MM.1S (cell line): ENCODE measurements around the gene ANXA11.

ENCODE experiments used
- DNase-seq: peaks from one replicate; pipeline ENCODE4 v3.0.0-alpha.2; 2015
- H2AFZ ChIP-seq: fragments of 300-600 bp; sonication (generic); 2 replicates; pipeline ENCODE4 v1.6.0; 2016; ENCODE audit warnings: antibody characterized with exemption, low read length
- H3F3A ChIP-seq: fragments of 300-600 bp; sonication (generic); 2 replicates; pipeline ENCODE4 v1.6.1; 2016; ENCODE audit warnings: mild to moderate bottlenecking, antibody characterized with exemption, low read length, moderate library complexity, mixed read lengths; ENCODE audit not compliant: insufficient read depth
- H3K27ac ChIP-seq: fragments of 300-600 bp; sonication (generic); 2 replicates; pipeline ENCODE4 v1.5.1; 2016; ENCODE audit warnings: mild to moderate bottlenecking, low read length
- H3K27me3 ChIP-seq: fragments of 300-600 bp; sonication (generic); replicated peaks from 2 replicates; pipeline ENCODE4 v1.6.0; 2016; ENCODE audit warnings: low read length; ENCODE audit not compliant: insufficient read depth
- H3K36me3 ChIP-seq: fragments of 300-600 bp; sonication (generic); replicated peaks from 2 replicates; pipeline ENCODE4 v1.6.1; 2016; ENCODE audit warnings: mild to moderate bottlenecking, low read length, mixed read lengths; ENCODE audit not compliant: insufficient read depth
- H3K4me1 ChIP-seq: fragments of 300-600 bp; sonication (generic); 2 replicates; pipeline ENCODE4 v1.6.1; 2016; ENCODE audit warnings: low read length, mixed read lengths
- H3K4me2 ChIP-seq: fragments of 300-600 bp; sonication (generic); 2 replicates; pipeline ENCODE4 v1.6.0; 2016; ENCODE audit warnings: low read depth, low read length
- H3K4me3 ChIP-seq: fragments of 300-600 bp; sonication (generic); 2 replicates; pipeline ENCODE4 v1.5.1; 2016; ENCODE audit warnings: low read length, mixed read lengths
- H3K79me2 ChIP-seq: fragments of 300-600 bp; sonication (generic); 2 replicates; pipeline ENCODE4 v1.6.1; 2016; ENCODE audit warnings: mixed run types, low read length, mixed read lengths
- H3K9ac ChIP-seq: fragments of 300-600 bp; sonication (generic); 2 replicates; pipeline ENCODE4 v1.6.1; 2016; ENCODE audit warnings: low read length, mixed read lengths
- H3K9me2 ChIP-seq: fragments of 300-600 bp; sonication (generic); replicated peaks from 2 replicates; pipeline ENCODE4 v1.6.1; 2016; ENCODE audit warnings: mild to moderate bottlenecking, low read length, mixed read lengths; ENCODE audit not compliant: insufficient read depth
- H3K9me3 ChIP-seq: fragments of 300-600 bp; sonication (generic); replicated peaks from 2 replicates; pipeline ENCODE4 v1.6.1; 2016; ENCODE audit warnings: mild to moderate bottlenecking, low read length, mixed read lengths; ENCODE audit not compliant: insufficient read depth
- H4K20me1 ChIP-seq: fragments of 300-600 bp; sonication (generic); 2 replicates; pipeline ENCODE4 v1.6.1; 2016; ENCODE audit warnings: mild to moderate bottlenecking, low read length, moderate library complexity, mixed read lengths; ENCODE audit not compliant: insufficient read depth
- EZH2 ChIP-seq: fragments of 300-600 bp; sonication (generic); optimal IDR thresholded peaks from 2 replicates; pipeline ENCODE3; 2017; ENCODE audit warnings: low read depth, mild to moderate bottlenecking, antibody characterized with exemption, low read length, mixed read lengths
- EZH2phosphoT487 ChIP-seq: fragments of 300-600 bp; sonication (generic); IDR thresholded peaks from 2 replicates; pipeline ENCODE4 v1.6.1; 2018; ENCODE audit warnings: antibody characterized with exemption, low read length
- TF ChIP-seq, protein P1 (sequence below): fragments of 300-600 bp; sonication (generic); IDR thresholded peaks from 2 replicates; pipeline ENCODE4 v1.5.1; 2016; ENCODE audit warnings: antibody characterized with exemption, low read length, mixed read lengths

The ANXA11 gene

DNA sequence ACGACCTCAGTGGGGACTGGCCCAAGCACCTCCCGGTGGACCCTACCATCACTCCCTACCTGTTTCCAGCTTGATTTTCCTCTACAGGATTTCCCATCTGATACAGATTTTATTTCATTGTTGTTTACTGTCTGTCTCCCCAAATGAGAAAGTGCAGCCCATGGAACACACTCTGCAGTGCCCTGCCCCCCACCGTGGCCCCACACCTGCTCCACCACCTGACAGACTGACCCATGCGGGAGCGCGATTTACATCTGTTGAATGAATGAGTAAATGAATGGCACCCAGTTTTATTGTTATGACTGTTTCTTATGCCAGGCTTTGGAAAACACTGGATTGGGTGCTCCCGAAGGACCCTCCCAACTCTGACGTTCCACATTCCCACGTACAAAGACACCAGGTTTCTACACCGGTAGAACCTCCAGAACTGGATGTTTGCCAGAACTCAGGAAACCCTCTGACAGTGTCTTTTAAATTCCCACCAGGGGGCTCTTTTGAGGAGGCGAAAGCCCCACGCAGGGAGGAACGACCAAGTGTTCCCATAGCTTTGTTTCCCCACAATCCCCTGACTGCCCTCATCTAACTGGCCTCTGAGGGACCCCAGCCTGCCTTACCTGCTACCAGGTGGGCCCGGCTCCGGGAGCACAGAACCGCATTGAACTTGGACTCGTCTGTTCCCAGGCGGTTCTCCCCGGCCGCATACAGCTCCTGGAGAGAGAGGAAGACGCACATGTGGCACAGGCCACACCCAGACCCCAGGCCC is 43.8 kb downstream of the ANXA11 start:
- 0 out of 2 replicates have a peak, but pooled peaks cover 7% of the 10 kb centered on the region for H4K20me1 ChIP-seq
- H3K9ac ChIP-seq, result no peak overlapping the region
- no peaks in the 10 kb centered on the region for H3K9me3 ChIP-seq
- TF ChIP-seq, protein P1, sequence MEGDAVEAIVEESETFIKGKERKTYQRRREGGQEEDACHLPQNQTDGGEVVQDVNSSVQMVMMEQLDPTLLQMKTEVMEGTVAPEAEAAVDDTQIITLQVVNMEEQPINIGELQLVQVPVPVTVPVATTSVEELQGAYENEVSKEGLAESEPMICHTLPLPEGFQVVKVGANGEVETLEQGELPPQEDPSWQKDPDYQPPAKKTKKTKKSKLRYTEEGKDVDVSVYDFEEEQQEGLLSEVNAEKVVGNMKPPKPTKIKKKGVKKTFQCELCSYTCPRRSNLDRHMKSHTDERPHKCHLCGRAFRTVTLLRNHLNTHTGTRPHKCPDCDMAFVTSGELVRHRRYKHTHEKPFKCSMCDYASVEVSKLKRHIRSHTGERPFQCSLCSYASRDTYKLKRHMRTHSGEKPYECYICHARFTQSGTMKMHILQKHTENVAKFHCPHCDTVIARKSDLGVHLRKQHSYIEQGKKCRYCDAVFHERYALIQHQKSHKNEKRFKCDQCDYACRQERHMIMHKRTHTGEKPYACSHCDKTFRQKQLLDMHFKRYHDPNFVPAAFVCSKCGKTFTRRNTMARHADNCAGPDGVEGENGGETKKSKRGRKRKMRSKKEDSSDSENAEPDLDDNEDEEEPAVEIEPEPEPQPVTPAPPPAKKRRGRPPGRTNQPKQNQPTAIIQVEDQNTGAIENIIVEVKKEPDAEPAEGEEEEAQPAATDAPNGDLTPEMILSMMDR, result no peak
- TF ChIP-seq EZH2phosphoT487, result no peak
- TF ChIP-seq EZH2, result no peak
- H3F3A ChIP-seq, result no peaks in the 10 kb centered on the region
- no peaks in the 10 kb centered on the region for H3K27me3 ChIP-seq
- no peak overlapping the region for H3K4me3 ChIP-seq
- no peaks in the 10 kb centered on the region for H3K9me2 ChIP-seq
- peaks cover 19% of the 10 kb centered on the region; the same call in 1 of the 2 replicates for H3K36me3 ChIP-seq
- H3K27ac ChIP-seq, result no peak overlapping the region
- H3K4me2 ChIP-seq, result no peak overlapping the region
- DNase-seq, result peak; percentile 15
- no peak overlapping the region for H2AFZ ChIP-seq
- H3K79me2 ChIP-seq, result peaks cover 24% of the 10 kb centered on the region
- no peaks in the 10 kb centered on the region for H3K4me1 ChIP-seq

DNA sequence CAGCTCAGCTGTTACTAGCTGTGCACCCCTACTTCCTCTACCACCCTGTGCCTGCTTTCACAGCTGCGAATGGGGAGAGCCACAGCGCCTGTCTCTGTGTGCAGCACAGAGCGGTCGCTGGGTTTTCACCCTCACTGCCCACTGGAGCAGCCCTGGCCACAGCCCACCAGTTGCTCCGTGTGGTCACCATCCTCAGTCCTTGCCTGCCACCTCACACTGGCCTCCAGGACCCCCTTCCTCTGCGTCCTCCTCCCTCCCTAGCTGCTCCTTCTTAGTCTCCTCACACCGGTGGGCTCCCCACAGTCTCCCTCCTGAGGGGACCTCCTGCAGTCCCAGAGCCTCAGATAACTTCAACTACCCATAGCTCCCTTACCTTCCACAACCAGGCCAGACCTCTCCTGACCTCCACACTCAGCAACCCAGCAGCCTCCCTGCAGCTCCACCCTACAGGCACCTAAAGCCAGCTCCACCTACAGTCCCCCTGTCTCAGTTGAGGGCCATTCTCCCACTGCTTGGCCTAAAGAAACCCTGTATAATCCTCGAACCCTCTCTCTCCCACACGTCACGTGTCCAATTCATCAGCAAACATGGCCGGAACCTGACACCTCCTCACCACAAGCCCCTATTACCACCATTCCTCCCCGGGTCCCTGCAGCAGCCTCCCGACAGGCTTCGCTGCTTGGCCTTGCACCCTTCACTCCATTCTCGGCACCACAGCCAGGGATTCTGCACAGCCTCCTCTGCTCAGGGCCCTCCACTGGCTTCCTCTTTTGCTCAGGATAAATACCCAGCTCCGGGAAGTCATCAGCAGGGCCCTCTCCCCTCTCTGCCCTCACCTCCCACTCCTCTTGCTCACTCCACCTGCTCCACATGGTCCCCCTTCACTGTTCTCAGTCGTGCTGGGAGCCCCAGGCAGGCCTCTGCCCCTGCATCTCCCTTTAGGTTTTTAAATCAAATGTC is 44.7 kb downstream of the ANXA11 start:
- Histone ChIP-seq H3K4me3 (no peak overlapping the region), H3K79me2 (peaks cover 21% of the 10 kb centered on the region), H3K4me1 (no peaks in the 10 kb centered on the region), H3K9ac (no peak overlapping the region), H3K9me2 (no peaks in the 10 kb centered on the region), H3K9me3 (no peaks in the 10 kb centered on the region), H3K27me3 (no peaks in the 10 kb centered on the region), H3K4me2 (no peak overlapping the region), H3K27ac (no peak overlapping the region), H4K20me1 (0 out of 2 replicates have a peak, but pooled peaks cover 7% of the 10 kb centered on the region), H3K36me3 (peaks cover 20% of the 10 kb centered on the region; the same call in 1 of the 2 replicates), H2AFZ (no peak overlapping the region), H3F3A (no peaks in the 10 kb centered on the region)
- TF ChIP-seq, protein P1, result no peak
- no peak for DNase-seq

DNA sequence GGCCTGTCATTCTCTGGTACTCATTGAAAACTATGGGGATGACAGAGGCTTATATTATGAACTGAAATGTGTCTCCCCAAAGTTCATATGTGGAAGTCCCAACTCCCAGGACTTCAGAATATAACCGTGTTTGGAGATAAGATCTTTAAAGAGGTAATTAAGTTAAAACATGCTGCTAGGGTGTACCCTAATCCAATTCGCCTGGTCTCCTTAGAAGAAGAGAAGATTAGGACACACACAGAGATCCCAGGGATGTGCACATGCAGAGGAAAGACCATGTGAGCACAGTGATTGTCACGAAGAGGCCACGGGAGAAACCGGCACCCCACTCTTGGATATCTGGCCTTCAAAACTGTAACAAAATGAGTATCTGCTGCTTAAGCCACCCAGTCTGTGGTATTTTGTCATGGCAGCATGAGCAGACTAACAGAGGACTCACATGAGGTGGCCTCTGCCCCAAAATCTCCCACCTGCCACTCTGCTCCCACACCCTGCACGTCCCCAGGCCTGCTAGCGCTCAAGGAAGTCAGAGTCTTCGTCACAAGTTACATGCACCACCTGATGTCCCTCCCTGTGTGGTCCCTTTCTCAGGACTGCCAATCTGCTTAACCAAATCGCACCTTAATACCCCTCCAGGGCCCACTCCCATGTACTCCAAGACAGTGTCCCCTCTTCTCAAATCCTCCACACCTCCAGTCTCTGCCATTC is 46.0 kb downstream of the ANXA11 start:
- H3K4me2 ChIP-seq, result no peak overlapping the region
- DNase-seq, result no peak
- no peaks in the 10 kb centered on the region for H3K9me3 ChIP-seq
- no peak overlapping the region for H2AFZ ChIP-seq
- no peak overlapping the region for H3K9ac ChIP-seq
- H3K4me1 ChIP-seq, result no peaks in the 10 kb centered on the region
- peaks cover 9% of the 10 kb centered on the region; the same call in 1 of the 2 replicates for H3K79me2 ChIP-seq
- no peaks in the 10 kb centered on the region for H3K27me3 ChIP-seq
- H3K36me3 ChIP-seq, result peaks cover 21% of the 10 kb centered on the region; the same call in 1 of the 2 replicates
- no peak for TF ChIP-seq EZH2
- TF ChIP-seq EZH2phosphoT487, result no peak
- TF ChIP-seq, protein P1, result no peak
- no peaks in the 10 kb centered on the region for H3F3A ChIP-seq
- H3K27ac ChIP-seq, result no peak overlapping the region
- H3K9me2 ChIP-seq, result no peaks in the 10 kb centered on the region
- H4K20me1 ChIP-seq, result 0 out of 2 replicates have a peak, but pooled peaks cover under 1% of the 10 kb centered on the region
- no peak overlapping the region for H3K4me3 ChIP-seq
